A549 (cell line): ENCODE data around the gene LUZP1. TPM values are rescaled to one million over a fixed set of nuclear protein-coding genes. Genes with fewer than 3 reads are reported as not detected.

Experiments
- ATAC-seq, 2 experiments: fragments of 200-7000 bp in 1 of 2; fragments of >200 bp in 1 of 2; cut with Nextera tagmentation in 1 of 2; cut with Tn5 transposase in 1 of 2; 3 replicates each; pipeline versions ENCODE4 v1.8.0 to v1.9.1; 2018 to 2020; ENCODE audit warnings: mild to moderate bottlenecking in 1 of 2, moderate library complexity in 1 of 2
- CTCF ChIA-PET: fragments of 300-600 bp; sonication (Branson Sonifier 250); formaldehyde crosslinking; extraction: SDS; loops from one replicate; lab custom pipeline; 2021; ENCODE audit warnings: antibody characterized with exemption, inconsistent platforms; lab: Yijun Ruan, JAX
- POLR2A ChIA-PET: fragments of 350-600 bp; formaldehyde crosslinking; extraction: SDS; loops from one replicate; lab custom pipeline; 2021; ENCODE audit warnings: antibody characterized with exemption, inconsistent platforms; lab: Yijun Ruan, JAX
- DNase-seq, 2 experiments: peaks; one replicate each; pipeline versions ENCODE4 v3.0.0 to v3.0.0-alpha.2; 2011 to 2016; ENCODE audit warnings: low read depth in 1 of 2, low spot score in 1 of 2
- FAIRE-seq: peaks from 2 replicates; lab custom pipeline; 2011; peaks lifted over from hg19 to GRCh38; lab: Jason Lieb, UNC
- H3K27ac ChIP-seq, 2 experiments: fragments of >200 bp; sonication (Bioruptor Twin); formaldehyde crosslinking; 3 replicates each; pipeline ENCODE4 v1.5.1; 2016 to 2017
- H3K4me1 ChIP-seq: fragments of >200 bp; sonication (Bioruptor Twin); formaldehyde crosslinking; 3 replicates; pipeline ENCODE4 v1.6.1; 2016
- H3K4me2 ChIP-seq: fragments of >200 bp; sonication (Bioruptor Twin); formaldehyde crosslinking; 3 replicates; pipeline ENCODE4 v1.6.1; 2016
- H3K4me3 ChIP-seq: fragments of >200 bp; sonication (Bioruptor Twin); formaldehyde crosslinking; 3 replicates; pipeline ENCODE4 v1.5.1; 2016
- H3K9me3 ChIP-seq: fragments of >200 bp; sonication (Bioruptor Twin); formaldehyde crosslinking; 3 replicates; pipeline ENCODE4 v1.6.1; 2016
- BHLHE40 ChIP-seq: IDR thresholded peaks from 2 replicates; pipeline ENCODE4 v1.6.1; 2012; ENCODE audit warnings: low read depth, low read length, inconsistent platforms
- CEBPB ChIP-seq, 2 experiments: fragments of >200 bp in 1 of 2; sonication (Bioruptor Twin) in 1 of 2; formaldehyde crosslinking in 1 of 2; IDR thresholded peaks; 2 replicates each; pipeline ENCODE4 v1.6.1; 2012 to 2016
- CHD2 ChIP-seq: fragments of 150-350 bp; IDR thresholded peaks from 2 replicates; pipeline ENCODE4 v1.6.1; 2014; ENCODE audit warnings: low read length; ENCODE audit not compliant: partially characterized antibody
- EHMT2 ChIP-seq: fragments of 200-600 bp; sonication (generic); IDR thresholded peaks from 2 replicates; pipeline ENCODE4 v1.6.1; 2016; ENCODE audit warnings: antibody characterized with exemption, low read depth, mild to moderate bottlenecking, moderate library complexity
- FOSL2 ChIP-seq, 2 experiments: fragments of 450-650 bp in 1 of 2; fragments of >200 bp in 1 of 2; sonication (Bioruptor Twin) in 1 of 2; formaldehyde crosslinking; IDR thresholded peaks; 2 replicates each; pipeline versions ENCODE4 v1.5.0 to v1.6.1; 2016 to 2020; ENCODE audit warnings: mild to moderate bottlenecking in 1 of 2, moderate library complexity in 1 of 2
- HDAC2 ChIP-seq: fragments of 200-600 bp; sonication (generic); IDR thresholded peaks from 2 replicates; pipeline ENCODE4 v1.6.1; 2016
- HOXA7 ChIP-seq: fragments of 250-450 bp; sonication (Bioruptor Pico); IDR thresholded peaks from 2 replicates; pipeline ENCODE4 v1.5.0; 2020; ENCODE audit warnings: mild to moderate bottlenecking, moderate library complexity
- HOXB13 ChIP-seq: fragments of 250-450 bp; sonication (Bioruptor Pico); IDR thresholded peaks from 2 replicates; pipeline ENCODE4 v1.5.0; 2020; ENCODE audit warnings: low read depth, mild to moderate bottlenecking, moderate library complexity
- HOXB5 ChIP-seq: fragments of 250-450 bp; sonication (Bioruptor Pico); IDR thresholded peaks from 2 replicates; pipeline ENCODE4 v1.5.0; 2020; ENCODE audit warnings: mild to moderate bottlenecking, moderate library complexity
- JUN ChIP-seq, 2 experiments: fragments of >200 bp; sonication (Bioruptor Twin); formaldehyde crosslinking; IDR thresholded peaks; 2 replicates in 1 of 2; 3 replicates in 1 of 2; pipeline ENCODE4 v1.6.1; 2016 to 2017
- JUNB ChIP-seq: fragments of >200 bp; sonication (Bioruptor Twin); formaldehyde crosslinking; IDR thresholded peaks from 2 replicates; pipeline ENCODE4 v1.6.1; 2016
- KDM5A ChIP-seq: fragments of 200-600 bp; sonication (generic); IDR thresholded peaks from 2 replicates; pipeline ENCODE4 v1.6.1; 2016; ENCODE audit warnings: antibody characterized with exemption, mild to moderate bottlenecking
- NR3C1 ChIP-seq: fragments of >200 bp; sonication (Bioruptor Twin); formaldehyde crosslinking; IDR thresholded peaks from 3 replicates; pipeline ENCODE4 v1.6.1; 2017
- POLR2AphosphoS2 ChIP-seq: conservative IDR thresholded peaks from 2 replicates; pipeline ENCODE4 v1.6.1; 2012; ENCODE audit warnings: low read length, improper control_type of control experiment, inconsistent platforms
- RAD21 ChIP-seq, 2 experiments: fragments of >200 bp in 1 of 2; sonication (Bioruptor Twin) in 1 of 2; formaldehyde crosslinking in 1 of 2; IDR thresholded peaks in 1 of 2; conservative IDR thresholded peaks in 1 of 2; 2 replicates in 1 of 2; 3 replicates in 1 of 2; pipeline ENCODE4 v1.6.1; 2012 to 2018; ENCODE audit warnings: inconsistent platforms in 1 of 2
- RCOR1 ChIP-seq: fragments of 150-350 bp; IDR thresholded peaks from 2 replicates; pipeline ENCODE4 v1.6.1; 2014; ENCODE audit warnings: antibody characterized with exemption, low read length, low read depth
- RNF2 ChIP-seq: fragments of 200-600 bp; sonication (generic); IDR thresholded peaks from 2 replicates; pipeline ENCODE4 v1.6.1; 2016; ENCODE audit warnings: low read depth, mild to moderate bottlenecking, antibody characterized with exemption, moderate library complexity, borderline replicate concordance
- ZFP36 ChIP-seq: fragments of 450-650 bp; IDR thresholded peaks from 2 replicates; pipeline ENCODE4 v1.6.1; 2014; ENCODE audit warnings: borderline replicate concordance; ENCODE audit not compliant: partially characterized antibody
- ZNF302 ChIP-seq: fragments of 250-450 bp; sonication (Bioruptor Pico); IDR thresholded peaks from 2 replicates; pipeline ENCODE4 v1.9.0; 2021; ENCODE audit warnings: inconsistent platforms, mild to moderate bottlenecking, moderate library complexity
- WGBS: methylation state at CpG from one replicate; pipeline ENCODE4 v1.1.6; 2017; ENCODE audit errors: missing lambda C conversion rate; 5-methylcytosine and 5-hydroxymethylcytosine counted together
- polyA plus RNA-seq, 4 experiments: library from polyadenylated mRNA; depleted of rRNA in 3 of 4; stranded (reverse); fragments of >200 nt; fragmentation: RNase III in 1 of 4; extraction: RNeasy Plus Mini Kit Qiagen cat#74134 plus additional on column Dnase treatment in 1 of 4; gene quantifications; 2 replicates in 3 of 4; 3 replicates in 1 of 4; pipeline ENCODE4 v1.2.3, GENCODE V29; 2011 to 2017
- TF ChIP-seq, protein P1 (sequence below): fragments of 200-600 bp; sonication (generic); IDR thresholded peaks from 2 replicates; pipeline ENCODE4 v1.6.1; 2016; ENCODE audit warnings: antibody characterized with exemption, mild to moderate bottlenecking, moderate library complexity

LUZP1 gene
- polyA plus RNA-seq, 2 of the 4 experiments (the other 2 are of a cell fraction): 18.2 to 26.2 TPM

DNA sequence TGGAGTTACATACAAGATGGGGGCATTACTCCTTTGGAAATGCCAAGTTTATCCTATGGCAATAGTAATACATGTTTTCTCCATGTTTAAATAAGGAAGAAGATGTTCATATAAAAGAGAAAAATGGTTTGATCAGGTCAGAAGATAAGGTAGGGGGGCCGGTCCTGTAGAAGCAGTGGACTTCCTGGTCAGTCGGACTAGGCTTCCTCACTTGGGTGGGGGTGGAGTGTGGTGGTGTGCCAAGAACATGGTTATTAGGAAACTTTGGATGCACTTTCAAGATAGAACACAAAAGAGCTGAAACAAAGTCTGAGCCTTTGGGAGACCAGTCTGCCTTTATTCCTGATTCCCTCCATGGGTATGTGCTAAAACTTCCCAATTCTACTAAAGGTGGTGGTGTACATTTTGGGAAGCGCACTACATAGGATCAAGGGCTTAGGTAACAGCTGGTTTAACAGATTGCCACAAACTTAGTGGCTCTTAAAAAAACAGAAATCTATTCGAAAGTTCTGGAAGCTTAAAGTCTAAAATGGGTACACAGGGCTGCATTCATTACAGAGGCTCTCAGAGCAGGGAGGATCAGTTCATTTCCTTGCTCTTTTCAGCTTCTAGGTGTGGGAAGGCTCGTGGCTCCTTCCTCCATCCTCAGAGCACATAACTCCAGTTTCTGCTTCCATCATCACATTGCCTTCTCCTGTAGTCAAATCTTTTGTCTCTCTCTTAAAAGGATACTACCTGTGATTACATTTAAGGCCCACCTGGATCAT lies 84.8 kb downstream of the LUZP1 start:
- peaks cover 2% of the 10 kb centered on the region; the same call in 1 of the 3 replicates for H3K4me1 ChIP-seq
- CTCF ChIA-PET: interaction anchor here (0.5 to 1.6 kb wide), 2 partner anchors 72 to 101 kb away, joined by 3 to 7 read pairs; no protein-coding TSS in a partner anchor
- TF ChIP-seq ZNF302 (CRISPR knock-in tag) (no peak), CHD2 (no peak), RAD21 (conservative IDR thresholded peaks at IDR 0.05 in 1 of 2, IDR thresholded peaks at IDR 0.05 in 1 of 2) (no peak), ZFP36 (no peak), NR3C1 (no peak), RNF2 (no peak), FOSL2 (IDR thresholded peaks at IDR 0.05) (no peak), FOSL2 (CRISPR knock-in tag; IDR thresholded peaks at IDR 0.05) (no peak)
- TF ChIP-seq, all 56 proteins: peak for 0
- Histone ChIP-seq H3K4me2 (no peak overlapping the region), H3K27ac (no peak overlapping the region), H3K9me3 (no peaks in the 10 kb centered on the region), H3K4me3 (no peak overlapping the region)
- DNase-seq (no peak), ATAC-seq (no peak), FAIRE-seq (no peak)
- POLR2A ChIA-PET: no interaction called here
- WGBS: 80% methylated on average over 5 of the region's 5 CpGs

DNA sequence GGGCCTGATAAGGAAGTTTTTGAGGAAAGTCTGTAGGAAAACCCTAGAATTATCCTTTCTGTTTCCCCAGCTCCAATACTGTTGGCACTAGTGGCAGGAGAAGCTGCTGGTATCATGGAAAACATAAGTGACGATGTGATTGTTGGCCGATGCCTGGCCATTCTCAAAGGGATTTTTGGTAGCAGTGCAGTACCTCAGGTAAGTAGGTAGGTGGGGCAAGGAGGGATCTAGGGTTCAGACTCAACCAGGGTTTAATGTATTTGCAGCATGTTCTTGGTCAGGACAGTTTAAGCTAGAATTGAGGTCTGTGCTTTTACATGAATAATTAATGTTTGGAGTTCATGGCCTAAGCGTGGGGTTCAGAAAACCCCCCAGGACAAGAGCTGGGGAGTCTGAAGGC lies 87.3 kb downstream of the LUZP1 start:
- Histone ChIP-seq H3K4me3 (no peak overlapping the region), H3K4me1 (peaks cover 3% of the 10 kb centered on the region; the same call in 1 of the 3 replicates), H3K27ac (no peak overlapping the region), H3K9me3 (no peaks in the 10 kb centered on the region), H3K4me2 (no peak overlapping the region)
- peak; percentile 48 to 62; a peak in 3 of 6 replicates for ATAC-seq
- no peak for FAIRE-seq
- WGBS: 95% methylated on average over 3 of the region's 3 CpGs
- POLR2A ChIA-PET: no interaction called here
- TF ChIP-seq ZFP36: no peak
- no peak for TF ChIP-seq JUN (IDR thresholded peaks at IDR 0.05)
- no peak for TF ChIP-seq HOXA7 (CRISPR knock-in tag)
- TF ChIP-seq RCOR1: no peak
- no peak for TF ChIP-seq EHMT2
- no peak for TF ChIP-seq KDM5A
- no peak for TF ChIP-seq HOXB13 (CRISPR knock-in tag)
- no peak for TF ChIP-seq POLR2AphosphoS2
- TF ChIP-seq, protein P1, sequence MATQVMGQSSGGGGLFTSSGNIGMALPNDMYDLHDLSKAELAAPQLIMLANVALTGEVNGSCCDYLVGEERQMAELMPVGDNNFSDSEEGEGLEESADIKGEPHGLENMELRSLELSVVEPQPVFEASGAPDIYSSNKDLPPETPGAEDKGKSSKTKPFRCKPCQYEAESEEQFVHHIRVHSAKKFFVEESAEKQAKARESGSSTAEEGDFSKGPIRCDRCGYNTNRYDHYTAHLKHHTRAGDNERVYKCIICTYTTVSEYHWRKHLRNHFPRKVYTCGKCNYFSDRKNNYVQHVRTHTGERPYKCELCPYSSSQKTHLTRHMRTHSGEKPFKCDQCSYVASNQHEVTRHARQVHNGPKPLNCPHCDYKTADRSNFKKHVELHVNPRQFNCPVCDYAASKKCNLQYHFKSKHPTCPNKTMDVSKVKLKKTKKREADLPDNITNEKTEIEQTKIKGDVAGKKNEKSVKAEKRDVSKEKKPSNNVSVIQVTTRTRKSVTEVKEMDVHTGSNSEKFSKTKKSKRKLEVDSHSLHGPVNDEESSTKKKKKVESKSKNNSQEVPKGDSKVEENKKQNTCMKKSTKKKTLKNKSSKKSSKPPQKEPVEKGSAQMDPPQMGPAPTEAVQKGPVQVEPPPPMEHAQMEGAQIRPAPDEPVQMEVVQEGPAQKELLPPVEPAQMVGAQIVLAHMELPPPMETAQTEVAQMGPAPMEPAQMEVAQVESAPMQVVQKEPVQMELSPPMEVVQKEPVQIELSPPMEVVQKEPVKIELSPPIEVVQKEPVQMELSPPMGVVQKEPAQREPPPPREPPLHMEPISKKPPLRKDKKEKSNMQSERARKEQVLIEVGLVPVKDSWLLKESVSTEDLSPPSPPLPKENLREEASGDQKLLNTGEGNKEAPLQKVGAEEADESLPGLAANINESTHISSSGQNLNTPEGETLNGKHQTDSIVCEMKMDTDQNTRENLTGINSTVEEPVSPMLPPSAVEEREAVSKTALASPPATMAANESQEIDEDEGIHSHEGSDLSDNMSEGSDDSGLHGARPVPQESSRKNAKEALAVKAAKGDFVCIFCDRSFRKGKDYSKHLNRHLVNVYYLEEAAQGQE: no peak
- TF ChIP-seq HDAC2: no peak
- TF ChIP-seq HOXB5 (CRISPR knock-in tag): no peak
- CTCF ChIA-PET: interaction anchor here (0.6 to 3.6 kb wide), 8 partner anchors 11 to 663 kb away, joined by 3 to 19 read pairs (median 4); no protein-coding TSS in a partner anchor
- peak; percentile 22 for DNase-seq

DNA sequence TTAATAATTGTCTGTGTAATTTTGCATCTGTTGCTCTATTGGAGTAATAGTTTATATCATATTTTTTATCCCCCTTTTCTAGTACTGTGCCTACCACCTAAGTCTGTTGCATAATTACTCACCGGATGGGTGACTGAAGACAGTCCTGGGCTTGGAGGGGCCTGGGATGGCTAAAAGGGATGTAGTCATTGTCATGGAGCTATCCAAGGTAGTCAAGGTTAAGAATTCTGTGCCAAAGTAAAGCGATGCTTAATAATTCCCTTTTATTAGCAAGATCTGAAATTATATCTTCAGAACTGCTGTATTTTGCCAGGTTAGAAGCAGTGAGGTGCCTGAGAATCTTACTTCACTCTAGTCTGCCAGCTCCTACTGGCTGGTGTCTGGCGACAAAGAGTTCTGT lies 87.8 kb downstream of the LUZP1 start:
- ChIA-PET POLR2A (no interaction called here), CTCF (interaction anchor here (0.8 to 3.6 kb wide), 6 partner anchors 12 to 323 kb away, joined by 3 to 19 read pairs (median 6); no protein-coding TSS in a partner anchor)
- WGBS: 93% methylated on average over 3 of the region's 3 CpGs
- peaks cover 3% of the 10 kb centered on the region; the same call in 1 of the 3 replicates for H3K4me1 ChIP-seq
- TF ChIP-seq, protein P1: peak; percentile 14; the same call in 1 of the 2 replicates
- TF ChIP-seq CEBPB (IDR thresholded peaks at IDR 0.05) (no peak), JUNB (no peak), BHLHE40 (no peak)
- no peak for DNase-seq
- no peak overlapping the region for H3K4me3 ChIP-seq
- no peak overlapping the region for H3K27ac ChIP-seq
- FAIRE-seq: no peak
- no peak overlapping the region for H3K4me2 ChIP-seq
- H3K9me3 ChIP-seq: no peaks in the 10 kb centered on the region
- ATAC-seq: no peak
